ENCODE data around the gene ZACN.

The ZACN gene

DNA sequence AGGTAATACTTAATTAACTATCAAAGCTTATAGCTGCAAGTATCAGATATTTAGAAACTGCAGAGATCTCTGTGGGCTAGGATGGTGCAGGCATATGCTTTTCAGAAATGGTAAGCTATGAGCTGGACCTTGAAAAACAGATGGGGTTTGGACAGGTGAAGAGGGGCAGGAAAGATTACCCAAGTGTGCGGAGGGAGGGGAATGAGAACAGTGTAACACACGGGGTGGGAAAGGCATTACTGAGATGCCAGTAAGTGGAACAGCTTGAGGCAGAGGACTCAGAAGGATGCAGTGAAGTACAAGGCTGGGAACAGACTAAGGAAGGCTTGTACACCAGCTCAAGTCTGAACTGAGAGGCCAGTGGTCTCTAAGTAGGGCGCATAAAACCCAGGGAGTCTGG is 29.7 kb upstream of the ZACN start:
- TF ChIP-seq, protein P1, sequence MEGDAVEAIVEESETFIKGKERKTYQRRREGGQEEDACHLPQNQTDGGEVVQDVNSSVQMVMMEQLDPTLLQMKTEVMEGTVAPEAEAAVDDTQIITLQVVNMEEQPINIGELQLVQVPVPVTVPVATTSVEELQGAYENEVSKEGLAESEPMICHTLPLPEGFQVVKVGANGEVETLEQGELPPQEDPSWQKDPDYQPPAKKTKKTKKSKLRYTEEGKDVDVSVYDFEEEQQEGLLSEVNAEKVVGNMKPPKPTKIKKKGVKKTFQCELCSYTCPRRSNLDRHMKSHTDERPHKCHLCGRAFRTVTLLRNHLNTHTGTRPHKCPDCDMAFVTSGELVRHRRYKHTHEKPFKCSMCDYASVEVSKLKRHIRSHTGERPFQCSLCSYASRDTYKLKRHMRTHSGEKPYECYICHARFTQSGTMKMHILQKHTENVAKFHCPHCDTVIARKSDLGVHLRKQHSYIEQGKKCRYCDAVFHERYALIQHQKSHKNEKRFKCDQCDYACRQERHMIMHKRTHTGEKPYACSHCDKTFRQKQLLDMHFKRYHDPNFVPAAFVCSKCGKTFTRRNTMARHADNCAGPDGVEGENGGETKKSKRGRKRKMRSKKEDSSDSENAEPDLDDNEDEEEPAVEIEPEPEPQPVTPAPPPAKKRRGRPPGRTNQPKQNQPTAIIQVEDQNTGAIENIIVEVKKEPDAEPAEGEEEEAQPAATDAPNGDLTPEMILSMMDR (conservative IDR thresholded peaks at IDR 0.05; ENCODE audit: low read length) = no peak
- no peak overlapping the region for H3K4me3 ChIP-seq (ENCODE audit: low read length)
- no peak for DNase-seq (ENCODE audit: low read depth)

DNA sequence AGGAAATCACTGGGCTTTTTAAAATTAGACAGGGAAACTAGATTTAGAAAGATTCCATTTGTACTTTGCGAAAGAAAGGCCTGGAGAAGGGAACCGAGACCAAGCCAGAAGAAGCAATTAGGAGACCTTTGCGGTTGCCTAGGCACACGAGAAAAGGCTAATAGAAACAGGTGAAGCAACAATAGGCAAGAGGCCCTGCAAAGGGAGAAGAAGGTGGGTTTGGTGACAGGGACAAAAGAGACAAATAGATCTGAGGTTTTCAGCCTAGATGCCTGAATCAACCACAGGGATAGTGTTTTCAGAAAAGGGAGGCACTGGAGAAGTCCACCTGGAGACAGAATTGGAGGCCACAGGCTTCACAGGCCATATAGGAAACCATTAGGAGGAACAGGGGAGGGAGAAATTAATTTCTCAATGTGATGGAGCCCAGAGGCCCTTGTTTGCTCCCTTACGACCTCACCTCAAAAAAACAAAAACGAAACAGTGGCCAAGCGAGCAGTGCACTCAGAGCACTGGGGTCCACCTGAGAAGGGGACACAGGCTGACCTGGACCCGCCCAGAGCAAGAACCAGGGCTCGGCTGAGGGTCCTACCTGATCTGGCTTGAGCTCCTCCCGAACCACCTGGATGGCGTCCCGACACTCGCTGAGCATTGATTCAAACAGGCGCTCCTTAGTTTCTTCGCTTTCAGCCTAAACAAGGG is 29.0 kb upstream of the ZACN start:
- no peak overlapping the region for H3K4me3 ChIP-seq (ENCODE audit: low read length)
- TF ChIP-seq, protein P1 (conservative IDR thresholded peaks at IDR 0.05; ENCODE audit: low read length) = no peak
- DNase-seq (ENCODE audit: low read depth) = no peak

DNA sequence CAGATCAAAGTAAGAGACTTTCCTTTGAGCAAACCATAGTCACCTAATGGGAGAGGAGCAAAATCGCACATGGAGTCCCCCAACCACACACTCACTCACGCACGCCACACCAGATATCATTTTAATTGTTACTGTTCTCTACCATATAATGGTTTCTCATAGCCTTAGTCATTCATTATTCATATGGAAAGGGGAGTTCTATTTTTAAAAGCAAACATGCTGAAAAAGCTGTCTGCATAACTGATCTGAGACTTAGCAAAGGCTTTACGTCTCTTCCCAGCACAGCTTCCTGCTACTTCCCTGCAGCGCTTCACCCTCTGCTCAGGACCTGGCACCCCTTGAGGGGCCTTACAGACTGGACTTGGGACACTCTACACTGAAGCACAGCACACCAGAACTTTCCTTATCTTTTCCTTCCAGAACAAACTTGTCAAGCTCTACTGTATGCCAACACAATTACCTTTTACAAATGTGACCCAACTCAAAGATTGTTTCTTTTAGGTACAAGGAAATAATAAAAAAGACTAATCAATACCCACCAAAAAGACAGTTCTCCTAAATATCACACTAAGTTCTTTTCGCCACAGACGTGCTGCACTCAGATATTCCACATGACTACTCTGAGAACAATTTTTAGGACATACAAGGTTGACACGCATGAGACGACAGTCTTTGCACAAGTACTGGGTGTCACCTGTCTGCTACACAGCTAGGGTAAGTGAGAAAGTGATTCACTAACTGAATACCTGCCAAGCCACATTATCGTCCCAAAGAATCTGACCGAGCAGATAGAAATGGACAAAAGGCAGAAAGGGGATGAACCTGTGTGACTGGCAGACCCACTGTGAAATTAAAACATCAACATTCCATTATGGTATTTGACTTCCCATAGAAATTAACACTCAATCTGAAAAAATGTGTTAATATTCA is 28.2 kb upstream of the ZACN start:
- TF ChIP-seq, protein P1 (conservative IDR thresholded peaks at IDR 0.05; ENCODE audit: low read length) = no peak
- no peak overlapping the region for H3K4me3 ChIP-seq (ENCODE audit: low read length)
- DNase-seq (ENCODE audit: low read depth) = no peak

DNA sequence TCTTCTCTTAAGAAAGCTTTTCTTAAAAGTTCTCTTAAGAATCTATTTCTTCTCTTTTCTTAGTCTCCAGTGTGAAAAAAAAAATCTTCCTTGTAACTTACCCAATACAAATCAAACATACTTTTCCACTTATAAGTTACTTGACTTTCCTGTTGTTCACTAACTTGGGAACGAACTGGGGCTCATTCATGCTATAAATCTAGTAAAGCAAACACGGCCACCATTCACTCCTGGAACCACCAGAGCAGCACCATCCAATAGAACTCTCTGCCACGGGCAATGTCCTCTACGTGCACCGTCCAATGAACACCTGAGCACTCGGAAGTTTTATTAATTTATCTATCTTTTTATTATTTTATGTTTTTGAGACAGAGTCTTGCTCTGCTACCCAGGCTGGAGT is 27.4 kb upstream of the ZACN start:
- H3K4me3 ChIP-seq (ENCODE audit: low read length) = no peak overlapping the region
- DNase-seq (ENCODE audit: low read depth) = no peak
- TF ChIP-seq, protein P1 (conservative IDR thresholded peaks at IDR 0.05; ENCODE audit: low read length) = no peak

DNA sequence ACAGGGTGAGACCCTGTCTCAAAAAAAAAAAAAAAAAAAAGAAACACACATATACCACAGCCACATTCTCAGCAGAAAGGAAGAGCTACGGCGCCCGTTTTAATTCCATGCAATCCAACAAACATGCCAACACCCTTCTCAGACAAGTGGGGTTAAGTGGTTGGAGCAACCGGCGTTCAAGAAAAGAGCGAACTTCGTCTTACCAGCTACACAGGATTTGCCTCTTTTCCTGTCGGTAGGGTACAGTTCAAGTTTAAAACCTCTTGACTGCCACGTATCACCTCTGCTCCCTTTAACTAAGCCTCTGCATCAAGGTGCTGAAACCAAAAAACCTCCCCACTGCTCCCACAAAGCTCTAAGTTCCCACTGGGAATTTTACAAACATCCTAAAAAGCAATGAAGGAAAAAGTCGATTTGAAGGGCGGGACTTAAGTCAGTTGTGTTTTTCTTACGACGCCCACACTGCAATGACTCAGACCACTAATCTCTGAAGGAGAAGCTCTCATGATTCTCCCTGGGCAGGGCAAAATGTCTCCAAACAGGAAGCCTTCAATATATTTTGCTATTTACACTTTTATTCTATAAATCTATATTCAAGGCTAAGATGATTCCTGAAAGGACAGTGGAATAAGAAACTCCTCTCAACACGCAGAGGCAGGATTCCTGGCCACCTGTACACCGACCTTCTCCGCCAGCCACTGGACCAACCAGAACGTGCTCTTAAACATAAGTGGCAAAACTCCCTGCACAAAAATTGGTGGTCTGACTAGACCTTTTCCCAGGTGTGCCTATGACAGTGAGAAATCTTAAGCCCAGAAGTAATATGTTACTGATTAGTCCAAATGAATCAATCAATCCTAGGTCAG is 25.5 kb upstream of the ZACN start:
- no peak overlapping the region for H3K4me3 ChIP-seq (ENCODE audit: low read length)
- TF ChIP-seq, protein P1 (conservative IDR thresholded peaks at IDR 0.05; ENCODE audit: low read length) = no peak
- DNase-seq (ENCODE audit: low read depth) = no peak

DNA sequence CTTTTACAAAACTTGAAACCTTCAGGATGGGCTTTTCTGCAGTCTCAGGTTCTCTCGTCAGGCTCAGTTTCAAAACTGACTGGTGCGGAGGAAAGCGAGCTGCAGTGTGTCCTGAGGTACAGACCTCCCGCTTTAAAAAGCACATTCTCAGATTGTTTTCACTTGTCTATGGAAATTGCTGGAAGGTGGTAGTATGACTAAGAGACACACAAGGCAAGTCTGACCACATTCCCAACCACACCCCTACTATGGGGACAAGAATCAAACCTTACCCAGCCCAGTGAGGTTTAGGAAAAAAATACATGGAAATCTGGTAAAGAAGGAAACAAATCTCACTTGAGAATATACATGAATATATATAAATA is 24.9 kb upstream of the ZACN start:
- TF ChIP-seq, protein P1 (conservative IDR thresholded peaks at IDR 0.05; ENCODE audit: low read length) = no peak
- H3K4me3 ChIP-seq (ENCODE audit: low read length) = no peak overlapping the region
- no peak for DNase-seq (ENCODE audit: low read depth)

Data from AG10803 (cell line).